K562 (cell line): ENCODE measurements around the gene B4GALNT4.

ENCODE experiments used
- CHD2 ChIP-seq: IDR thresholded peaks from 2 replicates; pipeline ENCODE4 v1.6.1; 2011; ENCODE audit warnings: low read depth, low read length
- ELF4 ChIP-seq: fragments of 450-650 bp; formaldehyde crosslinking; IDR thresholded peaks from 2 replicates; pipeline ENCODE4 v1.4.0; 2022; ENCODE audit warnings: missing genetic modification characterization
- EP300 ChIP-seq: IDR thresholded peaks from 2 replicates; pipeline ENCODE4 v1.6.1; 2012; ENCODE audit warnings: low read length, improper control_type of control experiment
- GATAD2B ChIP-seq: fragments of 450-650 bp; IDR thresholded peaks from 2 replicates; pipeline ENCODE4 v1.6.1; 2017; ENCODE audit warnings: mild to moderate bottlenecking, borderline replicate concordance
- MED1 ChIP-seq: sonication (generic); formaldehyde crosslinking; IDR thresholded peaks from 2 replicates; pipeline ENCODE4 v1.8.1; 2023; ENCODE audit warnings: missing genetic modification reagents, borderline replicate concordance
- MYC ChIP-seq, 2 experiments: fragments of 250-450 bp in 1 of 2; sonication (Bioruptor Pico) in 1 of 2; IDR thresholded peaks; 2 replicates each; pipeline versions ENCODE4 v1.5.1 to v1.6.1; 2012 to 2021; ENCODE audit warnings: low read depth in 2 of 2, borderline replicate concordance in 1 of 2, improper control_type of control experiment in 1 of 2, low read length in 1 of 2, mild to moderate bottlenecking in 1 of 2, moderate library complexity in 1 of 2
- NFRKB ChIP-seq: fragments of 450-650 bp; IDR thresholded peaks from 2 replicates; pipeline ENCODE4 v1.6.1; 2016; ENCODE audit warnings: low read depth
- PHF8 ChIP-seq: fragments of 200-600 bp; sonication (generic); IDR thresholded peaks from 2 replicates; pipeline ENCODE4 v1.6.1; 2012; ENCODE audit warnings: mixed run types, mild to moderate bottlenecking, inconsistent platforms, low read length, moderate library complexity, borderline replicate concordance
- POLR2A ChIP-seq: fragments of 450-650 bp; conservative IDR thresholded peaks from 2 replicates; pipeline ENCODE4 v1.6.1; 2016
- SMARCB1 ChIP-seq: IDR thresholded peaks from 2 replicates; pipeline ENCODE4 v1.6.1; 2011; ENCODE audit warnings: improper control_type of control experiment, low read depth; ENCODE audit not compliant: insufficient read length
- SPI1 ChIP-seq: IDR thresholded peaks from 2 replicates; pipeline ENCODE4 v1.6.1; 2011; ENCODE audit warnings: low read depth, low read length, control low read depth, borderline replicate concordance
- TF ChIP-seq, protein P1 (sequence below), 3 experiments: IDR thresholded peaks in 2 of 3; conservative IDR thresholded peaks in 1 of 3; 2 replicates each; pipeline ENCODE4 v1.5.1; 2011 to 2012; ENCODE audit warnings: low read length in 3 of 3, mild to moderate bottlenecking in 3 of 3, control low read depth in 2 of 3, improper control_type of control experiment in 1 of 3, inconsistent platforms in 1 of 3, low read depth in 1 of 3, mixed read lengths in 1 of 3, moderate library complexity in 1 of 3; ENCODE audit not compliant: insufficient read depth in 2 of 3
- TF ChIP-seq, protein P2 (sequence below): sonication (generic); formaldehyde crosslinking; IDR thresholded peaks from 2 replicates; pipeline ENCODE4 v1.9.0; 2022; ENCODE audit warnings: mild to moderate bottlenecking, missing genetic modification reagents

GRCh38 chr11:429931-430456, 60.7 kb downstream of the B4GALNT4 start:
- no peak for TF ChIP-seq NFRKB
- TF ChIP-seq ELF4 (CRISPR knock-in tag), result no peak
- TF ChIP-seq, protein P1, sequence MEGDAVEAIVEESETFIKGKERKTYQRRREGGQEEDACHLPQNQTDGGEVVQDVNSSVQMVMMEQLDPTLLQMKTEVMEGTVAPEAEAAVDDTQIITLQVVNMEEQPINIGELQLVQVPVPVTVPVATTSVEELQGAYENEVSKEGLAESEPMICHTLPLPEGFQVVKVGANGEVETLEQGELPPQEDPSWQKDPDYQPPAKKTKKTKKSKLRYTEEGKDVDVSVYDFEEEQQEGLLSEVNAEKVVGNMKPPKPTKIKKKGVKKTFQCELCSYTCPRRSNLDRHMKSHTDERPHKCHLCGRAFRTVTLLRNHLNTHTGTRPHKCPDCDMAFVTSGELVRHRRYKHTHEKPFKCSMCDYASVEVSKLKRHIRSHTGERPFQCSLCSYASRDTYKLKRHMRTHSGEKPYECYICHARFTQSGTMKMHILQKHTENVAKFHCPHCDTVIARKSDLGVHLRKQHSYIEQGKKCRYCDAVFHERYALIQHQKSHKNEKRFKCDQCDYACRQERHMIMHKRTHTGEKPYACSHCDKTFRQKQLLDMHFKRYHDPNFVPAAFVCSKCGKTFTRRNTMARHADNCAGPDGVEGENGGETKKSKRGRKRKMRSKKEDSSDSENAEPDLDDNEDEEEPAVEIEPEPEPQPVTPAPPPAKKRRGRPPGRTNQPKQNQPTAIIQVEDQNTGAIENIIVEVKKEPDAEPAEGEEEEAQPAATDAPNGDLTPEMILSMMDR (IDR thresholded peaks at IDR 0.05 in 2 of 3, conservative IDR thresholded peaks at IDR 0.05 in 1 of 3; ENCODE audit: insufficient read depth in 2 of 3, low read depth in 1 of 3, low read length in 3 of 3), result no peak
- TF ChIP-seq, protein P2, sequence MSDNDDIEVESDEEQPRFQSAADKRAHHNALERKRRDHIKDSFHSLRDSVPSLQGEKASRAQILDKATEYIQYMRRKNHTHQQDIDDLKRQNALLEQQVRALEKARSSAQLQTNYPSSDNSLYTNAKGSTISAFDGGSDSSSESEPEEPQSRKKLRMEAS (CRISPR knock-in tag), result no peak
- TF ChIP-seq EP300, result no peak
- no peak for TF ChIP-seq PHF8
- TF ChIP-seq POLR2A, result no peak
- no peak for TF ChIP-seq SMARCB1
- TF ChIP-seq MYC (IDR thresholded peaks at IDR 0.05; ENCODE audit: low read depth, low read length), result no peak
- TF ChIP-seq MYC (CRISPR knock-in tag; IDR thresholded peaks at IDR 0.05; ENCODE audit: borderline replicate concordance, low read depth), result no peak
- TF ChIP-seq CHD2, result no peak
- no peak for TF ChIP-seq SPI1
- TF ChIP-seq MED1, result no peak
- TF ChIP-seq GATAD2B, result no peak
